GM19468 (cell line): ENCODE data around the gene EEF2KMT.
"Not testable (repeated sequence)": the region's sequence is repeated elsewhere in the genome, so short reads cannot be mapped to it uniquely, and the experiment has no call there.

ENCODE experiments used
- ATAC-seq: cut with Tn5 transposase; IDR thresholded peaks from one replicate; pipeline ENCODE4 v1.9.1; 2021; ENCODE audit warnings: mild to moderate bottlenecking, moderate library complexity, moderate number of reproducible peaks; ENCODE audit not compliant: unreplicated experiment; ENCODE audit errors: extremely low read depth

The EEF2KMT gene

GRCh38 chr16:5046914-5047313 is 50.7 kb downstream of the EEF2KMT start:
- no peak for ATAC-seq

DNA sequence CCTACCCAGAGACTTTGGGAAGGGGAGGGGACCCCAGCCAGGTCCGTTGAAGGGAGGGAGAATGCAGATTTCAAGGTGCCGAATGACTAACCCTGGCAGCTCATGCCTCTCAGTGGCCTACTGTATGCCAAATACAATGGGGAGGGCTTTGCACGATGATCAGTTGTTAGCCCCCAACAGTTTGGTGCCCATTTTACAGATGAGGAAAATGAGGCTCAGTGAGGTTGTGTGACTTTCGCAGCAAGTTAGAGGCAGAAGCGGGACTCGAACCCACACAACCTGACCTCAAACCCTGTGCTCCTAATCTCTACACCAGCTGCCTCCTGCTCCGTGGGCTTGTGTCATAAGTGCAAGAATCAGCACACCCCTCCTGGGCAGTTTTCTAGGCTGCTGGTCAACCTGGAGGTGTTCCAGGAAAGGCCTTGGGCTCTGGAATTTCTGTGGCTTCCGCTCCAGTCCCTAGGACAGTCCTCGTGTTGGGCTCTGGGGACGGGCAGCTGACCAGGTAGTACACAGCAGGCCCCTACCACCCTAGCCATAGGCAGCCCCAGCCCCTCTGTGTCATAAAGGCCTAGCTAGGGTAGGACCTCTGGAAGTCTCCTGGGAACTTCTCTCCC is 52.0 kb downstream of the EEF2KMT start:
- no peak for ATAC-seq

DNA sequence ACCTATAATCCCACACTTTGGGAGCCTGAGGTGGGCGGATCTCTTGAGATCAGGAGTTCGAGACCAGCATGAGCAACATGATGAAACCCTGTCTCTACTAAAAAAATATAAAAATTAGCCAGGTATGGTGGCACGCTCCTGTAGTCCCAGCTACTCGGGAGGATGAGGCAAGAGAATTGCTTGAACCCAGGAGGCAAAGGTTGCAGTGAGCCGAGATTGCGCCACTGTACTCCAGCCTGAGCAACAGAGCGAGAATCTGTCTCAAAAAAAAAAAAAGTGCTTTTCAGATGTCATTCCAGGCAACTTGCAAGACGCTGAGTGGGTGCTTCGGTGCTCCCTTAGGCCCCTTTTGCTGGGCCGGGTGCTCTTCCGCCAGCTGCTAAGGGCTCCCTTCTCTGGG is 53.0 kb downstream of the EEF2KMT start:
- ATAC-seq: not testable (repeated sequence)

DNA sequence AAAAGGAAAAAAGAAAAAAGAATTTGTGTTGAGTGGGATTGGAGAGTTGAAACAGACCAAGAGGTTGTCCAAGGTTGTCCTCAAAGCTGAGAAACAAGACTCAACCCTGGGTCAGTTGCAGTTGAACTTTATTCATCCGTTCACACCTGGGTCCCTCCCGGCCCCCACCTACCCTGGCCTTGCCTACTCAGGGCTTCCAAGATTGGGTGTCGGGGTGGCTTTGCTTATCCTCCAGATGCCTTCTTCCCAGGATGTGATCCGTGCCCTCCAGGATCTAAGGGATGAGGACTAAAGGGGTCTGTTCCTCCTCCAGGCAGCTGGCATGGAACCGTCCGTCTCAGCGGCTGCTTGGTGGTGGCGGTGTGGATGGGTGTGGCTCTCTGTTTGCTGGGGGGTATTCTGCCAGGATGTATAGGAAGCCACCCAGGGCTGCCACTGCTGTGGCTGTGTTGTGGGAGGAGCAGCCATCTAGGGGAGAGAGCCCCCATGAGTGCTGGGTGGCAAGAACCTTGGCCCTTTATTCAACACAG is 53.5 kb downstream of the EEF2KMT start:
- no peak for ATAC-seq

DNA sequence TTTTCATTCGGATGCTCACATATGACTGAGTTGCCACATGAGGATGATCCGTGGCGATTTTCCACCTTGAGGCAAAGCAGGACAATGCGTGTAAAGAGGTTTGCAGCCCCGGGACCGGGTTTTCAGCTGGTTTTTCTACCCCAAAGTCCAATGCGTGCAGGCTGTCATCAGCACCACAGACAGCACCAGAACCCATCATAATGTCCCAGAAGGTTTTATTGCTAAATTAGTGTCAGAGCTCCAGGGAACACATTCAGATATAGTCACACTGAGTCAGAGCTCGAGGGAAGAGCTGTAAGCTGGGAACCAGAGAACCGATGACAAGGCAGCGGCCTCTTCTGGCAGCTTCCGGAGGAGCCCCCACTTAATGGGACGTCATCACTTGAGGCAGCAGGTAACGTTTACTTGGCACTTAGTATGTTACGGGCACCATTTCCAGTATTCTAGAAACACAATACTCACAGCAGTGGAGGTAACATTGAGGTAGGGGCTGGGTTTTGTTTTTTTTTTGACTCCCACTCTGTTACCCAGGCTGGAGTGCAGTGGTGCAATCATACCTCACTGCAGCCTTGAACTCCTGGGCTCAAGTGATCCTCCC is 54.9 kb downstream of the EEF2KMT start:
- ATAC-seq: no peak

- peak; percentile 52 for ATAC-seq
Observed at GRCh38 chr16:5041600-5042133, 55.9 kb downstream of the EEF2KMT start.

- no peak for ATAC-seq
Observed at GRCh38 chr16:5040451-5040850, 57.1 kb downstream of the EEF2KMT start.

GRCh38 chr16:5036228-5037156 is 61.1 kb downstream of the EEF2KMT start:
- ATAC-seq: no peak

DNA sequence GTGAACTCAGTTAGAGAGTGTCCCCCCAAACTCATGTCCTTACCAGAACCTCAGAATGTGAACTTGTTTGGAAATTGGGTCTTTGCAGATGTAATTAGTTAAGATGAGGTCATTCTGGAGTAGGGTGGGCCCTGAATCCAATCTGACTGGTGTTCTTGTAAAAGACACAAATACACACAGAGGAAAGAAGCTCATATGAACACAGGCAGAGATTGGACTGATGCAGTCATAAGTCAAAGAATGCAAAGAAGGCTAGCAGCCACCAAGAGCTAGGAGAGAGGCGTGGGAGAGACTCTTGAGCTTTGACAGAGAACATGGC is 61.7 kb downstream of the EEF2KMT start:
- ATAC-seq: no peak
